Lower lobe of right lung (tissue), 2 donors: Measurements from ENCODE around the gene ENAH. TPM values are rescaled to one million over a fixed set of nuclear protein-coding genes. Genes with fewer than 3 reads are reported as not detected.

Source experiments
- ATAC-seq, 2 donors: fragments of 200-7000 bp; cut with Tn5 transposase; one replicate each; pipeline ENCODE4 v1.9.1; 2020 to 2022; ENCODE audit warnings: mild to moderate bottlenecking in 2 of 2, moderate library complexity in 2 of 2
- DNase-seq: peaks from one replicate; pipeline ENCODE4 v3.0.0-alpha.2; 2020
- H3K27ac ChIP-seq: fragments of 200-600 bp; one replicate; pipeline ENCODE4 v1.8.0; 2022
- H3K27me3 ChIP-seq: fragments of 200-600 bp; one replicate; pipeline ENCODE4 v1.8.0; 2022; ENCODE audit warnings: low read depth
- H3K36me3 ChIP-seq: fragments of 200-600 bp; one replicate; pipeline ENCODE4 v1.8.0; 2022; ENCODE audit warnings: mild to moderate bottlenecking
- H3K4me1 ChIP-seq: fragments of 200-600 bp; one replicate; pipeline ENCODE4 v1.8.0; 2022
- H3K4me3 ChIP-seq: fragments of 200-600 bp; one replicate; pipeline ENCODE4 v1.8.0; 2022; ENCODE audit warnings: mild to moderate bottlenecking
- H3K9me3 ChIP-seq: fragments of 200-600 bp; one replicate; pipeline ENCODE4 v1.8.0; 2022
- CTCF ChIP-seq: fragments of 200-600 bp; IDR thresholded peaks from one replicate; pipeline ENCODE4 v1.8.0; 2022; ENCODE audit warnings: antibody characterized with exemption, mild to moderate bottlenecking
- intact Hi-C: fragments of 100-400 bp; cut with DNase I; formaldehyde crosslinking; loops from one replicate; pipeline ENCODE4 v1.11.0; 2022
- total RNA-seq: library from RNA; stranded (reverse); fragmentation: NEBNext Ultra II Directional; extraction: Animal tissue kit (Norgen Biotek cat#: 25700); gene quantifications from one replicate; pipeline ENCODE4 v1.2.1, GENCODE V29; 2021
- donor health status: DM: no; HTN: yes; CAD: no; lungs with severe emphysema.

ENAH gene
- total RNA-seq, 1 donor from 2014 or later: 51.4 TPM

GRCh38 chr1:225471453-225472301, 181.2 kb downstream of the ENAH start:
- DNase-seq: no peak
- H3K9me3 ChIP-seq: no peaks in the 10 kb centered on the region
- peaks cover 28% of the 10 kb centered on the region for H3K4me1 ChIP-seq
- H3K27me3 ChIP-seq: no peaks in the 10 kb centered on the region
- no peaks in the 10 kb centered on the region for H3K36me3 ChIP-seq
- H3K4me3 ChIP-seq: no peak overlapping the region
- no peak overlapping the region for H3K27ac ChIP-seq
- no peak for ATAC-seq
- intact Hi-C loops: loop anchor here (10.0 kb wide), 1 partner anchor 503 kb away; no protein-coding TSS in a partner anchor
- TF ChIP-seq CTCF: no peak

- DNase-seq (no peak), ATAC-seq (no peak)
- Histone ChIP-seq H3K36me3 (no peaks in the 10 kb centered on the region), H3K4me3 (no peak overlapping the region), H3K4me1 (peaks cover 30% of the 10 kb centered on the region), H3K9me3 (no peaks in the 10 kb centered on the region), H3K27me3 (no peaks in the 10 kb centered on the region), H3K27ac (no peak overlapping the region)
- intact Hi-C loops: loop anchor here (10.0 kb wide), 1 partner anchor 504 kb away; no protein-coding TSS in a partner anchor
- no peak for TF ChIP-seq CTCF
Measured at GRCh38 chr1:225471109-225471452, 181.8 kb downstream of the ENAH start.

- TF ChIP-seq CTCF: no peak
- no peaks in the 10 kb centered on the region for H3K9me3 ChIP-seq
- peaks cover 29% of the 10 kb centered on the region for H3K4me1 ChIP-seq
- H3K27me3 ChIP-seq: no peaks in the 10 kb centered on the region
- intact Hi-C loops: loop anchor here (10.0 kb wide), 1 partner anchor 504 kb away; no protein-coding TSS in a partner anchor
- no peak overlapping the region for H3K4me3 ChIP-seq
- H3K36me3 ChIP-seq: no peaks in the 10 kb centered on the region
- DNase-seq (no peak), ATAC-seq (no peak)
- H3K27ac ChIP-seq: no peak overlapping the region
Measured at GRCh38 chr1:225470211-225471108, 182.5 kb downstream of the ENAH start.

GRCh38 chr1:225469051-225469450, 183.9 kb downstream of the ENAH start:
- ATAC-seq: no peak
- no peaks in the 10 kb centered on the region for H3K36me3 ChIP-seq
- intact Hi-C loops: no loop called here
- peaks cover 19% of the 10 kb centered on the region for H3K4me1 ChIP-seq
- H3K27me3 ChIP-seq: no peaks in the 10 kb centered on the region
- H3K4me3 ChIP-seq: no peak overlapping the region
- no peak overlapping the region for H3K27ac ChIP-seq
- no peaks in the 10 kb centered on the region for H3K9me3 ChIP-seq
- TF ChIP-seq CTCF: no peak
- DNase-seq: no peak

GRCh38 chr1:225468270-225469020, 184.5 kb downstream of the ENAH start:
- Histone ChIP-seq H3K27me3 (no peaks in the 10 kb centered on the region), H3K4me1 (peaks cover 24% of the 10 kb centered on the region), H3K27ac (peak overlapping the region; percentile 95), H3K9me3 (no peaks in the 10 kb centered on the region), H3K36me3 (no peaks in the 10 kb centered on the region), H3K4me3 (peak overlapping the region; percentile 54)
- DNase-seq (no peak), ATAC-seq (no peak)
- intact Hi-C loops: no loop called here
- no peak for TF ChIP-seq CTCF
